A549 (cell line): ENCODE results near the gene AP2A2. TPM values are rescaled to one million over a fixed set of nuclear protein-coding genes. Genes with fewer than 3 reads are reported as not detected.
"Not testable (repeated sequence)": the region's sequence is repeated elsewhere in the genome, so short reads cannot be mapped to it uniquely, and the experiment has no call there.

ENCODE experiments used
- ATAC-seq, 2 experiments: fragments of 200-7000 bp in 1 of 2; fragments of >200 bp in 1 of 2; cut with Nextera tagmentation in 1 of 2; cut with Tn5 transposase in 1 of 2; 3 replicates each; pipeline versions ENCODE4 v1.8.0 to v1.9.1; 2018 to 2020; ENCODE audit warnings: mild to moderate bottlenecking in 1 of 2, moderate library complexity in 1 of 2
- CTCF ChIA-PET: fragments of 300-600 bp; sonication (Branson Sonifier 250); formaldehyde crosslinking; extraction: SDS; loops from one replicate; lab custom pipeline; 2021; ENCODE audit warnings: antibody characterized with exemption, inconsistent platforms; lab: Yijun Ruan, JAX
- POLR2A ChIA-PET: fragments of 350-600 bp; formaldehyde crosslinking; extraction: SDS; loops from one replicate; lab custom pipeline; 2021; ENCODE audit warnings: antibody characterized with exemption, inconsistent platforms; lab: Yijun Ruan, JAX
- DNase-seq, 2 experiments: peaks; one replicate each; pipeline versions ENCODE4 v3.0.0 to v3.0.0-alpha.2; 2011 to 2016; ENCODE audit warnings: low read depth in 1 of 2, low spot score in 1 of 2
- FAIRE-seq: peaks from 2 replicates; lab custom pipeline; 2011; peaks lifted over from hg19 to GRCh38; lab: Jason Lieb, UNC
- H3K27ac ChIP-seq, 2 experiments: fragments of >200 bp; sonication (Bioruptor Twin); formaldehyde crosslinking; 3 replicates each; pipeline ENCODE4 v1.5.1; 2016 to 2017
- H3K4me1 ChIP-seq: fragments of >200 bp; sonication (Bioruptor Twin); formaldehyde crosslinking; 3 replicates; pipeline ENCODE4 v1.6.1; 2016
- H3K4me2 ChIP-seq: fragments of >200 bp; sonication (Bioruptor Twin); formaldehyde crosslinking; 3 replicates; pipeline ENCODE4 v1.6.1; 2016
- H3K4me3 ChIP-seq: fragments of >200 bp; sonication (Bioruptor Twin); formaldehyde crosslinking; 3 replicates; pipeline ENCODE4 v1.5.1; 2016
- H3K9me3 ChIP-seq: fragments of >200 bp; sonication (Bioruptor Twin); formaldehyde crosslinking; 3 replicates; pipeline ENCODE4 v1.6.1; 2016
- ATOH8 ChIP-seq: fragments of 250-450 bp; sonication (Bioruptor Pico); IDR thresholded peaks from 2 replicates; pipeline ENCODE4 v1.5.0; 2020; ENCODE audit warnings: low read depth, mild to moderate bottlenecking, moderate library complexity
- BHLHE40 ChIP-seq: IDR thresholded peaks from 2 replicates; pipeline ENCODE4 v1.6.1; 2012; ENCODE audit warnings: low read depth, low read length, inconsistent platforms
- CBX2 ChIP-seq: fragments of 200-600 bp; sonication (generic); IDR thresholded peaks from 2 replicates; pipeline ENCODE4 v1.6.1; 2016; ENCODE audit warnings: low read depth, mild to moderate bottlenecking, borderline replicate concordance
- CEBPB ChIP-seq, 2 experiments: fragments of >200 bp in 1 of 2; sonication (Bioruptor Twin) in 1 of 2; formaldehyde crosslinking in 1 of 2; IDR thresholded peaks; 2 replicates each; pipeline ENCODE4 v1.6.1; 2012 to 2016
- CHD2 ChIP-seq: fragments of 150-350 bp; IDR thresholded peaks from 2 replicates; pipeline ENCODE4 v1.6.1; 2014; ENCODE audit warnings: low read length; ENCODE audit not compliant: partially characterized antibody
- CHD4 ChIP-seq: fragments of 200-600 bp; sonication (generic); IDR thresholded peaks from 2 replicates; pipeline ENCODE4 v1.6.1; 2016; ENCODE audit warnings: antibody characterized with exemption, mild to moderate bottlenecking, borderline replicate concordance
- EHMT2 ChIP-seq: fragments of 200-600 bp; sonication (generic); IDR thresholded peaks from 2 replicates; pipeline ENCODE4 v1.6.1; 2016; ENCODE audit warnings: antibody characterized with exemption, low read depth, mild to moderate bottlenecking, moderate library complexity
- EP300 ChIP-seq, 2 experiments: fragments of >200 bp; sonication (Bioruptor Twin); formaldehyde crosslinking; IDR thresholded peaks; 2 replicates in 1 of 2; 3 replicates in 1 of 2; pipeline ENCODE4 v1.6.1; 2016 to 2017
- ESRRA ChIP-seq: fragments of 150-350 bp; IDR thresholded peaks from 2 replicates; pipeline ENCODE4 v1.6.1; 2014; ENCODE audit warnings: mild to moderate bottlenecking, low read length, borderline replicate concordance
- HDAC2 ChIP-seq: fragments of 200-600 bp; sonication (generic); IDR thresholded peaks from 2 replicates; pipeline ENCODE4 v1.6.1; 2016
- HMGXB4 ChIP-seq: fragments of 250-450 bp; sonication (Bioruptor Pico); IDR thresholded peaks from 2 replicates; pipeline ENCODE4 v1.5.0; 2021; ENCODE audit warnings: mild to moderate bottlenecking, moderate library complexity, borderline replicate concordance
- HOXA7 ChIP-seq: fragments of 250-450 bp; sonication (Bioruptor Pico); IDR thresholded peaks from 2 replicates; pipeline ENCODE4 v1.5.0; 2020; ENCODE audit warnings: mild to moderate bottlenecking, moderate library complexity
- JUN ChIP-seq, 2 experiments: fragments of >200 bp; sonication (Bioruptor Twin); formaldehyde crosslinking; IDR thresholded peaks; 2 replicates in 1 of 2; 3 replicates in 1 of 2; pipeline ENCODE4 v1.6.1; 2016 to 2017
- JUNB ChIP-seq: fragments of >200 bp; sonication (Bioruptor Twin); formaldehyde crosslinking; IDR thresholded peaks from 2 replicates; pipeline ENCODE4 v1.6.1; 2016
- KDM1A ChIP-seq: fragments of 200-600 bp; sonication (generic); IDR thresholded peaks from 2 replicates; pipeline ENCODE4 v1.6.1; 2016; ENCODE audit warnings: low read depth, mild to moderate bottlenecking
- KDM5A ChIP-seq: fragments of 200-600 bp; sonication (generic); IDR thresholded peaks from 2 replicates; pipeline ENCODE4 v1.6.1; 2016; ENCODE audit warnings: antibody characterized with exemption, mild to moderate bottlenecking
- MAX ChIP-seq: IDR thresholded peaks from 2 replicates; pipeline ENCODE4 v1.6.1; 2012
- PHF8 ChIP-seq: fragments of 200-600 bp; sonication (generic); IDR thresholded peaks from 2 replicates; pipeline ENCODE4 v1.6.1; 2016; ENCODE audit warnings: low read depth, mild to moderate bottlenecking, antibody characterized with exemption, moderate library complexity, borderline replicate concordance
- POLR2A ChIP-seq: IDR thresholded peaks from 2 replicates; pipeline ENCODE4 v1.6.1; 2012; ENCODE audit warnings: mild to moderate bottlenecking, low read length
- RFX5 ChIP-seq: fragments of 450-650 bp; IDR thresholded peaks from 2 replicates; pipeline ENCODE4 v1.7.1; 2014; ENCODE audit warnings: antibody characterized with exemption, mild to moderate bottlenecking, moderate library complexity
- RNF2 ChIP-seq: fragments of 200-600 bp; sonication (generic); IDR thresholded peaks from 2 replicates; pipeline ENCODE4 v1.6.1; 2016; ENCODE audit warnings: low read depth, mild to moderate bottlenecking, antibody characterized with exemption, moderate library complexity, borderline replicate concordance
- SREBF2 ChIP-seq: fragments of 450-650 bp; IDR thresholded peaks from 2 replicates; pipeline ENCODE4 v1.6.1; 2014; ENCODE audit warnings: mild to moderate bottlenecking, moderate library complexity
- TP53 ChIP-seq: fragments of 250-450 bp; sonication (Bioruptor Pico); IDR thresholded peaks from 2 replicates; pipeline ENCODE4 v1.5.0; 2021; ENCODE audit warnings: mild to moderate bottlenecking, moderate library complexity
- USF2 ChIP-seq: fragments of 450-650 bp; IDR thresholded peaks from 2 replicates; pipeline ENCODE4 v1.6.1; 2014; ENCODE audit warnings: antibody characterized with exemption
- ZFP36 ChIP-seq: fragments of 450-650 bp; IDR thresholded peaks from 2 replicates; pipeline ENCODE4 v1.6.1; 2014; ENCODE audit warnings: borderline replicate concordance; ENCODE audit not compliant: partially characterized antibody
- WGBS: methylation state at CpG from one replicate; pipeline ENCODE4 v1.1.6; 2017; ENCODE audit errors: missing lambda C conversion rate; 5-methylcytosine and 5-hydroxymethylcytosine counted together
- polyA plus RNA-seq, 4 experiments: library from polyadenylated mRNA; depleted of rRNA in 3 of 4; stranded (reverse); fragments of >200 nt; fragmentation: RNase III in 1 of 4; extraction: RNeasy Plus Mini Kit Qiagen cat#74134 plus additional on column Dnase treatment in 1 of 4; gene quantifications; 2 replicates in 3 of 4; 3 replicates in 1 of 4; pipeline ENCODE4 v1.2.3, GENCODE V29; 2011 to 2017

Gene AP2A2
- polyA plus RNA-seq, 2 of the 4 experiments (the other 2 are of a cell fraction): 39.4 to 60.4 TPM

- Histone ChIP-seq H3K27ac (no peak overlapping the region), H3K9me3 (no peaks in the 10 kb centered on the region; the same call in 2 of the 3 replicates), H3K4me3 (no peak overlapping the region), H3K4me2 (no peak overlapping the region)
- FAIRE-seq: no peak
- ATAC-seq: no peak
- ChIA-PET CTCF (no interaction called here), POLR2A (no interaction called here)
- WGBS: 92% methylated on average over 14 of the region's 14 CpGs
- TF ChIP-seq RNF2 (no peak), ZFP36 (no peak), RFX5 (no peak), MAX (no peak), TP53 (CRISPR knock-in tag) (no peak), KDM1A (no peak), USF2 (no peak), PHF8 (no peak), ATOH8 (CRISPR knock-in tag) (no peak), JUN (IDR thresholded peaks at IDR 0.05) (no peak), CEBPB (IDR thresholded peaks at IDR 0.05) (no peak), EHMT2 (no peak)
- TF ChIP-seq, all 56 proteins: peak for 0
- DNase-seq: no peak
- H3K4me1 ChIP-seq: peaks cover 24% of the 10 kb centered on the region
Measured at GRCh38 chr11:959027-959426, 33.4 kb downstream of the AP2A2 start.

GRCh38 chr11:959608-960007 lies 33.9 kb downstream of the AP2A2 start:
- ATAC-seq (no peak), DNase-seq (no peak), FAIRE-seq (no peak)
- TF ChIP-seq EP300 (IDR thresholded peaks at IDR 0.05) (no peak), POLR2A (no peak), HOXA7 (CRISPR knock-in tag) (no peak), ZFP36 (no peak), KDM5A (no peak), CHD4 (no peak), CBX2 (no peak), HMGXB4 (CRISPR knock-in tag) (no peak), ESRRA (no peak), CHD2 (no peak), USF2 (no peak), SREBF2 (no peak), BHLHE40 (no peak), JUNB (no peak), HDAC2 (no peak)
- no peak overlapping the region for H3K4me3 ChIP-seq
- peaks cover 18% of the 10 kb centered on the region for H3K4me1 ChIP-seq
- H3K4me2 ChIP-seq: no peak overlapping the region
- no peak overlapping the region for H3K27ac ChIP-seq
- peaks cover under 1% of the 10 kb centered on the region; the same call in 1 of the 3 replicates for H3K9me3 ChIP-seq
- ChIA-PET POLR2A (no interaction called here), CTCF (no interaction called here)
- 89% methylated on average over 10 of the region's 10 CpGs for WGBS

- H3K4me1 ChIP-seq, H3K27ac ChIP-seq, H3K4me3 ChIP-seq, POLR2A ChIA-PET, ATAC-seq, FAIRE-seq, CTCF ChIA-PET, H3K9me3 ChIP-seq, DNase-seq, H3K4me2 ChIP-seq: not testable (repeated sequence)
- 91% methylated on average over 18 of the region's 18 CpGs for WGBS
Measured at GRCh38 chr11:961310-961920, 35.7 kb downstream of the AP2A2 start.
